ENCODE results near the gene NALCN. TPM values are rescaled to one million over a fixed set of nuclear protein-coding genes. Genes with fewer than 3 reads are reported as not detected.

Gene NALCN
- polyA plus RNA-seq, 3 donors: not detected

DNA sequence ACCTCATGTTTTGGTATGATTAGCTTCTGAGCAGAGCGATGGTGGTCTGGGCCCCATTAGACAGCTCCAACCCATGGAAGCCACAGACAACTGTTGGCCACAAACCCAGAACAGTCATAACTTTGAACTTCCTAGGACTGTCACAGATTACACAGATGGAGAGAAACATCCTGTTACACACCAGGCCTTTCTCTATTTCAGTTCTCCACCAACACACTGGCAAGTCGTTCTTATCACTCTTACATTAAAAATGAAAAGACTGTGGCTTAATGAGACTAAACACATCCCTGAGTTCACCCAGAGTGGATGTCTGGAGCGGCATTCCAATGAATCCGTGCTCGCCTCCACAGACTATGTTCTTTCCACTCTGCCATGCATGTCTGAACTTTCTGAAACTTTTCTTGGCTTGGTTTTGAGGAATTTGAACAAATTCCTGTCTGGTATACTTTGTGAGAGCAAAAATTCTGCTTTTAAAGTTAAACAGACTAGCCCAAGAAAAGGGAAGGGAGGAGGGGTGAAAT lies 109.1 kb downstream of the NALCN start:
- H2AFZ ChIP-seq (ENCODE audit: insufficient read depth, low read depth, low read length, poor library complexity, severe bottlenecking): no peak overlapping the region
- Mint-ChIP-seq H3K4me1 (no peaks in the 10 kb centered on the region), H3K9me3 (peaks cover 2 to 13% (median 6%) of the 10 kb centered on the region in 7 donors)

DNA sequence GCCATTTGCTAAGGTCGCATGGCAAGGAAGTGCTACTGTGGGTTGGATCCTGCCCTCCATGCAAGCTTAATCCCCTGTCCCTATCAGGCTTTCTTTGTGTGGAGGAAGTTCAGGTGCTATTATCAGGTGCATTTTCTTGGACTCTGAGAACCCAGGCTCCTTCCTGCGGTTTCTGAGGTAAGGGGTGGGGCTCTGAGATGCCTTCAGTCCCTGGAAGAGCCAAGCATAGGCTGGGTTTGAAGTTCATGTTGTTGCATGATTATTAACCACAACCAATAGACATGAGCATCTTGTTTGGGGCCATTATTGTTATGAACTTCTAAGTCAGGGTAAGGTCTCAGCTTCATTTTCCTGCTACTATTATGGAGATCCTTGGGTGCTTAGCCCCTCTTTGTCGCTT lies 109.5 kb downstream of the NALCN start:
- no peaks in the 10 kb centered on the region for H3K36me3 Mint-ChIP-seq
- H3K79me2 ChIP-seq (ENCODE audit: insufficient read depth, low read length): no peaks in the 10 kb centered on the region
- no peak overlapping the region for H3K4me3 ChIP-seq (replicated peaks in 1 of 3; ENCODE audit: low read depth in 2 of 3, low read length in 3 of 3)
- H3K4me1 Mint-ChIP-seq: no peaks in the 10 kb centered on the region
- H2AFZ ChIP-seq (ENCODE audit: insufficient read depth, low read depth, low read length, poor library complexity, severe bottlenecking): no peak overlapping the region
- peaks cover 2 to 13% (median 6%) of the 10 kb centered on the region in 7 donors for H3K9me3 Mint-ChIP-seq
- no peaks in the 10 kb centered on the region for H3K36me3 ChIP-seq (replicated peaks in 1 of 2; ENCODE audit: control insufficient read depth in 1 of 2, insufficient read depth in 2 of 2, low read length in 2 of 2)
- no peaks in the 10 kb centered on the region for H3K27me3 ChIP-seq (ENCODE audit: control insufficient read depth in 2 of 2, insufficient read depth in 2 of 2, low read length in 2 of 2)
- TF ChIP-seq, protein P1, sequence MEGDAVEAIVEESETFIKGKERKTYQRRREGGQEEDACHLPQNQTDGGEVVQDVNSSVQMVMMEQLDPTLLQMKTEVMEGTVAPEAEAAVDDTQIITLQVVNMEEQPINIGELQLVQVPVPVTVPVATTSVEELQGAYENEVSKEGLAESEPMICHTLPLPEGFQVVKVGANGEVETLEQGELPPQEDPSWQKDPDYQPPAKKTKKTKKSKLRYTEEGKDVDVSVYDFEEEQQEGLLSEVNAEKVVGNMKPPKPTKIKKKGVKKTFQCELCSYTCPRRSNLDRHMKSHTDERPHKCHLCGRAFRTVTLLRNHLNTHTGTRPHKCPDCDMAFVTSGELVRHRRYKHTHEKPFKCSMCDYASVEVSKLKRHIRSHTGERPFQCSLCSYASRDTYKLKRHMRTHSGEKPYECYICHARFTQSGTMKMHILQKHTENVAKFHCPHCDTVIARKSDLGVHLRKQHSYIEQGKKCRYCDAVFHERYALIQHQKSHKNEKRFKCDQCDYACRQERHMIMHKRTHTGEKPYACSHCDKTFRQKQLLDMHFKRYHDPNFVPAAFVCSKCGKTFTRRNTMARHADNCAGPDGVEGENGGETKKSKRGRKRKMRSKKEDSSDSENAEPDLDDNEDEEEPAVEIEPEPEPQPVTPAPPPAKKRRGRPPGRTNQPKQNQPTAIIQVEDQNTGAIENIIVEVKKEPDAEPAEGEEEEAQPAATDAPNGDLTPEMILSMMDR (IDR thresholded peaks at IDR 0.05): no peak
- WGBS (ENCODE audit: insufficient coverage): 100% methylated on average over 1 of the region's 3 CpGs
- no peaks in the 10 kb centered on the region for H4K20me1 ChIP-seq (ENCODE audit: insufficient read depth, low read length)
- no peak overlapping the region for H3K27ac ChIP-seq (ENCODE audit: low read depth in 1 of 2, low read length in 2 of 2)
- H3K27ac Mint-ChIP-seq: no peak overlapping the region
- H3K4me1 ChIP-seq (ENCODE audit: control insufficient read depth in 1 of 2, insufficient read depth in 2 of 2, low read length in 2 of 2): no peaks in the 10 kb centered on the region
- no peak overlapping the region for H3K9ac ChIP-seq (ENCODE audit: insufficient read depth, low read length, poor library complexity, severe bottlenecking)
- no peak for DNase-seq
- no peak overlapping the region for H3K4me3 Mint-ChIP-seq
- H3K9me3 ChIP-seq (replicated peaks in 1 of 2; ENCODE audit: control insufficient read depth in 1 of 2, insufficient read depth in 1 of 2, low read length in 2 of 2): peaks cover 17 to 19% of the 10 kb centered on the region in 2 donors
- no peaks in the 10 kb centered on the region for H3K27me3 Mint-ChIP-seq (ENCODE audit: low read depth in 3 of 3)
- no peak overlapping the region for H3K4me2 ChIP-seq (replicated peaks; ENCODE audit: extremely low read depth, low read length, poor library complexity, severe bottlenecking)
- intact Hi-C loops (cut with micrococcal nuclease): no loop called here

More for the DNA sequence above, 109.1 kb downstream of the NALCN start:
- Histone ChIP-seq H3K36me3 (replicated peaks in 1 of 2; ENCODE audit: control insufficient read depth in 1 of 2, insufficient read depth in 2 of 2, low read length in 2 of 2) (no peaks in the 10 kb centered on the region), H3K79me2 (ENCODE audit: insufficient read depth, low read length) (no peaks in the 10 kb centered on the region), H3K4me2 (replicated peaks; ENCODE audit: extremely low read depth, low read length, poor library complexity, severe bottlenecking) (no peak overlapping the region), H3K9ac (ENCODE audit: insufficient read depth, low read length, poor library complexity, severe bottlenecking) (no peak overlapping the region), H3K4me3 (replicated peaks in 1 of 3; ENCODE audit: low read depth in 2 of 3, low read length in 3 of 3) (no peak overlapping the region), H3K9me3 (replicated peaks in 1 of 2; ENCODE audit: control insufficient read depth in 1 of 2, insufficient read depth in 1 of 2, low read length in 2 of 2) (peaks cover 17 to 19% of the 10 kb centered on the region in 2 donors), H3K4me1 (ENCODE audit: control insufficient read depth in 1 of 2, insufficient read depth in 2 of 2, low read length in 2 of 2) (no peaks in the 10 kb centered on the region), H3K27me3 (ENCODE audit: control insufficient read depth in 2 of 2, insufficient read depth in 2 of 2, low read length in 2 of 2) (no peaks in the 10 kb centered on the region), H4K20me1 (ENCODE audit: insufficient read depth, low read length) (no peaks in the 10 kb centered on the region), H3K27ac (ENCODE audit: low read depth in 1 of 2, low read length in 2 of 2) (no peak overlapping the region)
- 91% methylated on average over 3 of the region's 5 CpGs for WGBS (ENCODE audit: insufficient coverage)
- Mint-ChIP-seq H3K36me3 (no peaks in the 10 kb centered on the region), H3K27ac (no peak overlapping the region), H3K27me3 (ENCODE audit: low read depth in 3 of 3) (no peaks in the 10 kb centered on the region), H3K4me3 (no peak overlapping the region)
- intact Hi-C loops (cut with micrococcal nuclease): no loop called here
- DNase-seq: no peak
- TF ChIP-seq, protein P1 (IDR thresholded peaks at IDR 0.05): no peak

Data from CD14-positive monocyte (primary cell).